GM18511 (cell line): Measurements from ENCODE around the gene SLC39A13.
A peak's percentile ranks its signal among the peaks of the same experiment; 100 is the strongest.

Experiments
- ATAC-seq: cut with Tn5 transposase; IDR thresholded peaks from one replicate; pipeline ENCODE4 v1.9.1; 2021; ENCODE audit warnings: mild to moderate bottlenecking, moderate library complexity; ENCODE audit not compliant: unreplicated experiment

SLC39A13 gene

GRCh38 chr11:47407746-47408590 is at the start of gene SLC39A13:
Gene SLC39A13 (plus strand): TSS chr11:47408590. CDS start chr11:47410095, 1,505 bp downstream.
- peak; percentile 88 for ATAC-seq

GRCh38 chr11:47358731-47359051 is 49.7 kb upstream of the SLC39A13 start:
- ATAC-seq = no peak

- ATAC-seq = no peak
Measured at GRCh38 chr11:47359162-47359561, 49.2 kb upstream of the SLC39A13 start.

GRCh38 chr11:47359586-47359985 is 48.8 kb upstream of the SLC39A13 start:
- no peak for ATAC-seq

DNA sequence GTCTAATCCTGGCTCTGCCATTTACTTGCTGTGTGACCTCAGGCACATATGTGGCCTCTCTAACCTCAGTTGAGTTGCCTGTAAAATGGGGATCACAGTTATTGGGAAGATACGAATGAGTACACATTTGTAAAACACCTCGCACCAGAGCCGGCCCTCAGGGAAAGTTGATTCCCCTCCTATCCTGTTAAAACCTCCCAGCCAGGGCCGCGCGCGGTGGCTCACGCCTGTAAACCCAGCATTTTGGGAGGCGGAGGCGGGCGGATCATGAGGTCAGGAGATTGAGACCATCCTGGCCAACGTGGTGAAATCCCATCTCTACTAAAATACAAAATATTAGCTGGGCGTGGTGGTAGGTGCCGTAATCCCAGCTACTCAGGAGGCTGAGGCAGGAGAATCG is 48.0 kb upstream of the SLC39A13 start:
- no peak for ATAC-seq

GRCh38 chr11:47361419-47361818 is 47.0 kb upstream of the SLC39A13 start:
- ATAC-seq = no peak

GRCh38 chr11:47366020-47366490 is 42.3 kb upstream of the SLC39A13 start:
- peak; percentile 54 for ATAC-seq

DNA sequence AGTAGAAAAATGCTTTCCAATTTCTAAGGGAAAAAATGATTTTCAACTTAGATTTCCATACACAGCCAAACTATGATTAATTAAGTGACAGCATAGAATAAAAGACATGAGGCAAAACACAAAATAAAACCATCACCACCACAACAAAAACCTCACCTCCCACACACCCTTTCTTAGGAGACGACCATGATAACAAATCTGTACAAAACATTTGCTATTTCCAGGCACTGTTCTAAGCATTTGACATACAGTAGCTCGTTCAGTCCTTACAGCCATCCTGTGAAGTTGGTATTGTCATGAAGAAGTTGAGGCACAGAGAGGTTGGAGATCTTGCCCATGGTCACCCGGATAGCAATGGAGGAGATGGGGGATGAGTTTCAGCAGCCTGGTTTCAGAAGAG is 38.7 kb upstream of the SLC39A13 start:
- no peak for ATAC-seq

DNA sequence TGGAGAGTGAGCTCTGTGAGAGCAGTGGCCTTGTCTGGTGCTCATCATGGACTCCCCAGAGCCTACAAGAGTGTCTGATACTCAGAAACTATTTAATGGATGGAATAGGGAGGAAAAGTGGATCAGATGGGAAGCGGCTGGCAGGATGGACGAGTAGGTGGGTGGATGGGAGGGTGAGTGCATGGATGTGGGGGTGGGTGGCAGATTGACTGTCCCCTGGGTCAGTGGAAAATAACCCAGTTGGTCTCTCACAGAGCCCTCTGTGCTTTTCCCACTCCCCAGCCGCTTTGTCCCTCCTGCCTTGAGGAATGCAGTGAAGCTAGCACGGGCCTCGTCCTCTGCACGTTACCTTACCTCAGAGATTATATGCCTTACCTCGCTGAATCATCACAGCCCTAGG is 36.0 kb upstream of the SLC39A13 start:
- ATAC-seq = no peak

DNA sequence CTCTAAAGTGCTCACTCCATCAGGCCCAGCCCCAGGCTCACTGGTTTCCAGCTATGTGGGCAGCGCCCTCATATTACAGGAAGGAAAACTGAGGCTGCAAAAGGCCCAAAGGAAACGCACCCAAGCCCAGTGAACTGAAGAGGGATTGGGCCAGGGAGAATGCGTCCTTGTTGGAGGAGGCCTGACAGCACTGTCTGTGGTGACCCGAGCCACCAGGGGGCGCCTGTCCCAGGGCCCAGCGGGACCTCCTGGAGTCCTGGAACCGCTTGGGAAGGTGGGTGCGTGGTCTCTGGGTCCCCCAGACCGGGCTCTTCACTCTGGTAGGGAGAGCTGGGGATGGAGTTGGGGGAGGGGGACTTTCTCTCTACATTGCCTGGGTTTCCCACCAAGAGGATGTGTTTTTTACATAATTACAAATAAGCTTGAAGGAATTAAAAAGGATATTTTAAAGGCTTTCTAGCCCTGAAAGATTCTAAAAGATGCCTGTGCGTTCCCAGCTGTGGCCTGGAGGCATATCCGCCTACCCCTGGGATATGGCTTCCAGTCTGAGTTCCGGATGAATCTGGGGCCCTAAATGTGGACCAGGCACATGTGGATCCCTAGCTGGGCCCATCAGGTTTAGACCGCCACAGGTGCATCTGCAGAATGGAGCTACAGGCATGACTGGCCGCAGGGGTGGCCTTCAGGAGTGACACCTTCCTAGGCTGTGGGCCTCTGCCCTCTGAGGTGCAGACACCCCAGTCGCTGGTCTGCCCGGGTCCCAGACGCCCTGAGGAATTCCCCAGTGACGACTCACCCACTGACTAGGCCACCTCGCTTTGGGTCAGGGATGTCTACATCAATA is 34.3 kb upstream of the SLC39A13 start:
- ATAC-seq = no peak

GRCh38 chr11:47374720-47375019 is 33.7 kb upstream of the SLC39A13 start:
- ATAC-seq = no peak

GRCh38 chr11:47375020-47375419 is 33.4 kb upstream of the SLC39A13 start:
- no peak for ATAC-seq

GRCh38 chr11:47375546-47376085 is 32.8 kb upstream of the SLC39A13 start:
- ATAC-seq = no peak

DNA sequence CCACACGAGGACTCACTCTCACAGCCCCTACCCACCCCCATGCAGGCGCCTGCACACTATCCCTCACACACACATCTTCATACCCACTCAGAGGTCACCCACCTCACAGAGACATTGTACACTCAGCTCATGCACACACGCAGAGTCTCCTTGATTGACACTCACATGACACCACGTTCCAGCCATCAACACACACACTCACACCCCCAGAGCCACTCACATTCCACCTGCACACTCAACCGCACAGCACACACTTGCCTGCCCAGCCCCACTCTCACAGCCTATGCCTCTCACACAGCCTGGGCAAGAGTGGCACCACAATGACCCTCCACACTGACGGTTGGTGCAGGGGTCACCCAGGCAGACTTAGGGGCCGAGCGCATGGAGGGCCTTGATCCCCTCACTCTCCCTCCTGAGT is 32.3 kb upstream of the SLC39A13 start:
- ATAC-seq = no peak

DNA sequence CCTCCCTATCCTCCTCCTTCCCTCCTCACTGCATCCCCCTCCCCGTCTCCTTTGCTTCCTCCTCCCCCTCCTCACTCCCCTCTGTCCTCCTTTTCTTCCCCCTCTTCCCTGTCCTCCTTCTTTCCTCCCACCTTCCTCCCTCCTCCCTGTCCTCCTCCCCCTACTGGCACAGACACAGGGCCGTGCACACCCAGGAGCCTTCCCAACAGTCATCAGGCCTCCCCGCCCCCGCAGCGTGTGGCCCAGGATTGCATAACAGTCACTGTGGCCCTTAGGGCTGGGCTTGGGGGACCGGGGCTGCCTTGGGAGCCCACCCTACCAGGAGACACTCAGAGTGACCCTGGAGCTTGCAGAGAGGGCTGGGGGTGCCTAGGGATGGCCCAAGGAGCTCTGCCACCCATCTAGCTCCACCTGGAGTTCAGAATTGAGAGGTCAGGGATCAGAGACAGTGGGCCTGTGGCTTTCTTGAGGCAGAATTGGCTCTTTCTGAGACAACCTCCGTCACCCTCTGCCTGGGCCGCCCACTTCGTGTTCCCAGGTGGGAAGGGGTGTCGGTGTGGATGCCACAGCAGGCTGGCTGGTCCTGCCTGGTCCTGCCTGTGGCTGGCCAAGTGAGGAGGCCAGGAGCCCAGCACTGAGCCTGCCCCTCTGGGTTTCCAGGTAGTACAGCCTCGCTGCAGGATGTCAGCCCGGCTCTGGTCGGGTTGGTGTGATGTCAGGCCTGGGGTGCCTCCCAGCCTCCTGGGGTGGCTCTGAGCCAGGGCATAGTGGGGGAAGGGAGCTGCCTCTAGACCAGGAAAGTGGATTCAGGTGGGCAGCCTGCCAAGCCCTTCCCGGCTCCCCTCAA is 31.6 kb upstream of the SLC39A13 start:
- peak; percentile 32 for ATAC-seq

- peak; percentile 32 for ATAC-seq
Measured at GRCh38 chr11:47377571-47378009, 30.8 kb upstream of the SLC39A13 start.

DNA sequence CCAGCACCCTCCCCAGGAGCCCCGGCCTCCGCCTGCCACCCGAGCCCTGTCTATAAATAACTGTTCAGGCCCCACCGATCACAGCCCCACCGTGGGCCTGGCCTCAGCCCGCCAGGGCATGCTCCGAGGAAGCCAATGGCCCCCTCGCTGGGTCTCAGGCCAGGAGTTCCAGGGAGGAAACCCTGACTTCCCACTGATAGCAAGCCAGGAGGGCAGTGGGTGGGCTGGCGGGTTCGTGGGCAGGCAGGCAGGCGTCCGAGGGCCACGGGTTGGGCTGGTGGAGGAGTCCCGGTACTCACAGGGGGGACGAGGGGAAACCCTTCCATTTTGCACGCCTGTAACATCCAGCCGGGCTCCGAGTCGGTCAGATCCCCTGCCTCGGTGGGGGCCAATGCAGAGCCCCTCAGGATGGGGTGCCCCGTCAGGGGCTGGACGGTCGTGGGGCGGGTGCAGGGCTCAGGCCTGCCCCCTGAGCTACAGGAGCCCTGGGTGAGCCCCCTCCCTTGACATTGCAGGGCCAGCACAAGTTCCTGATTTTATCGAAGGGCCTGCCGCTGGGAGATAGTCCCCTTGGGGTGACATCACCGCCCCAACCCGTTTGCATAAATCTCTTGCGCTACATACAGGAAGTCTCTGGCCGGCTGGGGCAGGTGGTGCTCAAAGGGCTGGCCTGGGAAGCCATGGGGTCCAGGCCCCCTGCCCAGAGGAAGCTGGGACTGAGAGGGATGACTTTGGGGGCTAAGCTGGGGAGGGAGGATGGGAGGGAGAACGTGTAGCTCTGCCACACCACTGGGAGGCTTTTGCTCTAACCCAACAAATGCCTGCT is 30.2 kb upstream of the SLC39A13 start, which contains the start of gene SPI1:
SPI1 (minus strand) TSS at position 538 of the 826 bp plus-strand sequence; CDS start at position 344, 194 bp downstream.
- ATAC-seq = peak; percentile 86

DNA sequence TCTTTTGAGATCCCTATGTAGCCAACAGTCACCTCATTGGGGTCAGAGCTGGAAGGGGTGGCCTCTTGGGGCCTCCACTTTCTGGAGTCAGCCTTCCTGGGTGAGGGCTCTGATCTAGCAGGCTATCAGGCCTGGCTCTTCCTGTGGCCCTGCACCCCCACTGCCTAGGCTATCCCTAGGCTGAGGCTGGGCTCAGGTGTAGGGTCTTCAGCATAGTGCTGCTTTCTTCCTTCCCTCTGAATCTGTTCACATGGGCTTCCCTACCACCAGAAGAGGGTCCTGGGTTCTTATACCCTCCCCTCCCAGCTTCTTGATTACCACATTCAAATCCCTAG is 29.6 kb upstream of the SLC39A13 start:
- no peak for ATAC-seq

DNA sequence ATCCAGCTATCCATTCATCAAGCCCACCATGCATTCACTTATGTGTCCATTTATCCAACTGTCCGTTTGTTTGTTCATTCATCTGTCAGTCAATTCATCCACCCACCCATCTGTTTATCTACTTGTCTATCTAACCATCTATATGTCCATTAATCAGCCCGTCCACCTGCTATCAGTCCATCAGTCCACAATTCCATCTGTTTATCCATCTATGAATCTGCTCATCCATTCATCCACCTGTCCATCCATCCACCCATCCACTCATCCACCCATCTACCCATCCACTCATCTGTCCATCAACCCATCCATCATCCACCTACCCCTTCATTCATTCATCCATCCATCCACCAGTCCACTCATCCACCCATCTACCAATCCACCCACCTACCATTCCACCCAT is 29.1 kb upstream of the SLC39A13 start:
- no peak for ATAC-seq

- ATAC-seq = no peak
Measured at GRCh38 chr11:47380078-47380477, 28.3 kb upstream of the SLC39A13 start.
